SK-N-MC (cell line): ENCODE results near the gene TNFSF15.

ENCODE experiments used
- DNase-seq: peaks from one replicate; pipeline ENCODE4 v3.0.0-alpha.2; 2011; ENCODE audit warnings: low read depth, low spot score
- H3K27ac ChIP-seq: fragments of 200-600 bp; sonication (generic); 2 replicates; pipeline ENCODE4 v1.5.1; 2016; ENCODE audit warnings: mixed run types
- H3K36me3 ChIP-seq: fragments of 200-600 bp; sonication (generic); 2 replicates; pipeline ENCODE4 v1.6.1; 2017; ENCODE audit warnings: antibody characterized with exemption, low read length, mixed read lengths; ENCODE audit not compliant: insufficient read depth
- H3K4me3 ChIP-seq: fragments of 200-600 bp; sonication (generic); 2 replicates; pipeline ENCODE4 v1.5.1; 2016
- H3K9ac ChIP-seq: fragments of 200-600 bp; sonication (generic); 2 replicates; pipeline ENCODE4 v1.8.0; 2017; ENCODE audit warnings: mixed run types, mixed read lengths; ENCODE audit not compliant: insufficient read length
- H3K9me3 ChIP-seq: fragments of 200-600 bp; sonication (generic); 2 replicates; pipeline ENCODE4 v1.6.1; 2017; ENCODE audit warnings: low read depth, mild to moderate bottlenecking, antibody characterized with exemption, low read length, moderate library complexity, mixed read lengths
- EZH2 ChIP-seq: fragments of 200-600 bp; sonication (generic); IDR thresholded peaks from one replicate; pipeline ENCODE4 v1.6.1; 2017; ENCODE audit warnings: antibody characterized with exemption
- FOXP2 ChIP-seq: optimal IDR thresholded peaks from 2 replicates; pipeline ENCODE3; 2011; ENCODE audit warnings: mild to moderate bottlenecking, moderate library complexity; ENCODE audit not compliant: insufficient read depth; ENCODE audit errors: extremely low read length, control extremely low read depth
- POLR2AphosphoS5 ChIP-seq: IDR thresholded peaks from 2 replicates; pipeline ENCODE4 v1.6.1; 2012; ENCODE audit warnings: mild to moderate bottlenecking, low read depth, low read length, borderline replicate concordance

The TNFSF15 gene

GRCh38 chr9:114799925-114800324 lies 5.9 kb downstream of the TNFSF15 start:
- no peaks in the 10 kb centered on the region for H3K36me3 ChIP-seq
- TF ChIP-seq FOXP2 (no peak), EZH2 (no peak), POLR2AphosphoS5 (no peak)
- H3K9me3 ChIP-seq, result no peaks in the 10 kb centered on the region
- no peak overlapping the region for H3K27ac ChIP-seq
- no peak overlapping the region for H3K9ac ChIP-seq
- no peak overlapping the region for H3K4me3 ChIP-seq
- no peak for DNase-seq

- TF ChIP-seq POLR2AphosphoS5, result no peak
- TF ChIP-seq FOXP2, result no peak
- TF ChIP-seq EZH2, result no peak
- Histone ChIP-seq H3K9ac (no peak overlapping the region), H3K9me3 (no peaks in the 10 kb centered on the region), H3K27ac (no peak overlapping the region), H3K4me3 (no peak overlapping the region), H3K36me3 (no peaks in the 10 kb centered on the region)
- no peak for DNase-seq
Measured at GRCh38 chr9:114799441-114799840, 6.4 kb downstream of the TNFSF15 start.

- peak; percentile 14 for DNase-seq
- no peaks in the 10 kb centered on the region for H3K36me3 ChIP-seq
- no peak overlapping the region for H3K9ac ChIP-seq
- H3K9me3 ChIP-seq, result no peaks in the 10 kb centered on the region
- no peak for TF ChIP-seq POLR2AphosphoS5
- H3K27ac ChIP-seq, result no peak overlapping the region
- no peak overlapping the region for H3K4me3 ChIP-seq
Measured at GRCh38 chr9:114798780-114799427, 6.9 kb downstream of the TNFSF15 start.

- H3K36me3 ChIP-seq, result no peaks in the 10 kb centered on the region
- no peak overlapping the region for H3K4me3 ChIP-seq
- H3K27ac ChIP-seq, result no peak overlapping the region
- H3K9ac ChIP-seq, result no peak overlapping the region
- DNase-seq, result no peak
- H3K9me3 ChIP-seq, result no peaks in the 10 kb centered on the region
- TF ChIP-seq EZH2 (no peak), POLR2AphosphoS5 (no peak), FOXP2 (no peak)
Measured at GRCh38 chr9:114798101-114798500, 7.7 kb downstream of the TNFSF15 start.

GRCh38 chr9:114792396-114792795 lies 13.4 kb downstream of the TNFSF15 start:
- no peaks in the 10 kb centered on the region for H3K36me3 ChIP-seq
- TF ChIP-seq FOXP2 (no peak), POLR2AphosphoS5 (no peak), EZH2 (no peak)
- H3K4me3 ChIP-seq, result no peak overlapping the region
- no peak overlapping the region for H3K9ac ChIP-seq
- no peak overlapping the region for H3K27ac ChIP-seq
- H3K9me3 ChIP-seq, result no peaks in the 10 kb centered on the region
- no peak for DNase-seq

GRCh38 chr9:114791736-114792135 lies 14.1 kb downstream of the TNFSF15 start:
- H3K4me3 ChIP-seq, result no peak overlapping the region
- H3K27ac ChIP-seq, result no peak overlapping the region
- no peak overlapping the region for H3K9ac ChIP-seq
- H3K9me3 ChIP-seq, result no peaks in the 10 kb centered on the region
- DNase-seq, result no peak
- no peak for TF ChIP-seq EZH2
- TF ChIP-seq FOXP2, result no peak
- no peak for TF ChIP-seq POLR2AphosphoS5
- no peaks in the 10 kb centered on the region for H3K36me3 ChIP-seq

GRCh38 chr9:114791312-114791711 lies 14.5 kb downstream of the TNFSF15 start:
- Histone ChIP-seq H3K9me3 (no peaks in the 10 kb centered on the region), H3K9ac (no peak overlapping the region), H3K27ac (no peak overlapping the region), H3K36me3 (no peaks in the 10 kb centered on the region), H3K4me3 (no peak overlapping the region)
- TF ChIP-seq POLR2AphosphoS5 (no peak), FOXP2 (no peak)
- DNase-seq, result no peak

- Histone ChIP-seq H3K9ac (no peak overlapping the region), H3K4me3 (no peak overlapping the region), H3K27ac (no peak overlapping the region), H3K36me3 (no peaks in the 10 kb centered on the region), H3K9me3 (no peaks in the 10 kb centered on the region)
- TF ChIP-seq POLR2AphosphoS5 (no peak), FOXP2 (no peak), EZH2 (no peak)
- DNase-seq, result no peak
Measured at GRCh38 chr9:114790521-114790920, 15.3 kb downstream of the TNFSF15 start.

- H3K4me3 ChIP-seq, result no peak overlapping the region
- no peak overlapping the region for H3K9ac ChIP-seq
- no peak for DNase-seq
- H3K27ac ChIP-seq, result no peak overlapping the region
- TF ChIP-seq EZH2 (no peak), POLR2AphosphoS5 (no peak), FOXP2 (no peak)
- H3K36me3 ChIP-seq, result no peaks in the 10 kb centered on the region
- no peaks in the 10 kb centered on the region for H3K9me3 ChIP-seq
Measured at GRCh38 chr9:114789006-114789405, 16.8 kb downstream of the TNFSF15 start.
